Stimulated activated memory B cell treated with anti-CD40 and anti-IgM and Interleukin-4, amounts not matched to agents 10 μg/mL and 1 μg/mL and 100 μg/mL, for 72 hours (primary cell): Measurements from ENCODE around the gene DPM3.
"Not testable (repeated sequence)": the region's sequence is repeated elsewhere in the genome, so short reads cannot be mapped to it uniquely, and the experiment has no call there.

Source experiments
- ATAC-seq: fragments of 150-1000 bp; cut with Tn5 transposase; 2 replicates; pipeline ENCODE4 v1.10.0; 2021
- H3K27ac Mint-ChIP-seq: one replicate; pipeline ENCODE4 v1.8.0; 2022; ENCODE audit warnings: mild to moderate bottlenecking, mixed read lengths
- H3K27me3 Mint-ChIP-seq: one replicate; pipeline ENCODE4 v1.8.0; 2022; ENCODE audit warnings: mixed read lengths
- H3K36me3 Mint-ChIP-seq: one replicate; pipeline ENCODE4 v1.8.0; 2022; ENCODE audit warnings: mixed read lengths
- H3K4me1 Mint-ChIP-seq: one replicate; pipeline ENCODE4 v1.8.0; 2022; ENCODE audit warnings: mixed read lengths
- H3K4me3 Mint-ChIP-seq: one replicate; pipeline ENCODE4 v1.8.0; 2022; ENCODE audit warnings: mild to moderate bottlenecking, moderate library complexity, mixed read lengths
- H3K9me3 Mint-ChIP-seq: one replicate; pipeline ENCODE4 v1.8.0; 2022; ENCODE audit warnings: mixed read lengths

Gene DPM3

GRCh38 chr1:155139895-155140629 is at the start of gene DPM3:
DPM3 (minus strand) TSS chr1:155140531; CDS start chr1:155140240, 291 bp downstream.
- no peaks in the 10 kb centered on the region for H3K9me3 Mint-ChIP-seq
- H3K27me3 Mint-ChIP-seq = no peaks in the 10 kb centered on the region
- peak; percentile 85 for ATAC-seq
- peaks cover 31% of the 10 kb centered on the region for H3K4me1 Mint-ChIP-seq
- peak within 1 kb of the TSS; percentile 82 for H3K27ac Mint-ChIP-seq
- peaks cover 9% of the 10 kb centered on the region for H3K36me3 Mint-ChIP-seq
- peak within 1 kb of the TSS; percentile 92 for H3K4me3 Mint-ChIP-seq

- H3K4me3 Mint-ChIP-seq, H3K27ac Mint-ChIP-seq: not testable (repeated sequence)
These were observed 49.6 kb upstream of the DPM3 start for GRCh38 chr1:155189926-155190325.

GRCh38 chr1:155188268-155188667 is 47.9 kb upstream of the DPM3 start:
- Mint-ChIP-seq H3K36me3 (no peaks in the 10 kb centered on the region), H3K9me3 (no peaks in the 10 kb centered on the region)

More at GRCh38 chr1:155189926-155190325, 49.6 kb upstream of the DPM3 start:
- peaks cover 45% of the 10 kb centered on the region for H3K4me1 Mint-ChIP-seq
- not testable (repeated sequence) for H3K36me3 Mint-ChIP-seq, H3K9me3 Mint-ChIP-seq, H3K27me3 Mint-ChIP-seq, ATAC-seq

GRCh38 chr1:155187456-155187891 is 47.1 kb upstream of the DPM3 start:
- no peak for ATAC-seq
- H3K36me3 Mint-ChIP-seq = no peaks in the 10 kb centered on the region
- no peaks in the 10 kb centered on the region for H3K27me3 Mint-ChIP-seq
- H3K9me3 Mint-ChIP-seq = no peaks in the 10 kb centered on the region
- H3K27ac Mint-ChIP-seq = peak overlapping the region; percentile 91
- peaks cover 44% of the 10 kb centered on the region for H3K4me1 Mint-ChIP-seq
- H3K4me3 Mint-ChIP-seq = no peak overlapping the region

More at GRCh38 chr1:155188268-155188667, 47.9 kb upstream of the DPM3 start:
- Mint-ChIP-seq H3K4me1 (peaks cover 48% of the 10 kb centered on the region), H3K27me3 (no peaks in the 10 kb centered on the region), H3K27ac (peak overlapping the region; percentile 10), H3K4me3 (no peak overlapping the region)
- no peak for ATAC-seq

- no peaks in the 10 kb centered on the region for H3K27me3 Mint-ChIP-seq
- ATAC-seq = no peak
- no peaks in the 10 kb centered on the region for H3K36me3 Mint-ChIP-seq
- no peak overlapping the region for H3K4me3 Mint-ChIP-seq
- H3K4me1 Mint-ChIP-seq = peaks cover 42% of the 10 kb centered on the region
- peak overlapping the region; percentile 91 for H3K27ac Mint-ChIP-seq
- no peaks in the 10 kb centered on the region for H3K9me3 Mint-ChIP-seq
These were observed 46.6 kb upstream of the DPM3 start for GRCh38 chr1:155186794-155187455.

GRCh38 chr1:155186067-155186793 is 45.9 kb upstream of the DPM3 start:
- Mint-ChIP-seq H3K27ac (peak overlapping the region; percentile 91), H3K4me3 (no peak overlapping the region), H3K27me3 (no peaks in the 10 kb centered on the region), H3K36me3 (no peaks in the 10 kb centered on the region), H3K4me1 (peaks cover 42% of the 10 kb centered on the region), H3K9me3 (no peaks in the 10 kb centered on the region)
- no peak for ATAC-seq

GRCh38 chr1:155185783-155186066 is 45.4 kb upstream of the DPM3 start:
- peaks cover 42% of the 10 kb centered on the region for H3K4me1 Mint-ChIP-seq
- H3K9me3 Mint-ChIP-seq = no peaks in the 10 kb centered on the region
- H3K27me3 Mint-ChIP-seq = no peaks in the 10 kb centered on the region
- ATAC-seq = no peak
- no peaks in the 10 kb centered on the region for H3K36me3 Mint-ChIP-seq
- H3K27ac Mint-ChIP-seq = peak overlapping the region; percentile 91
- H3K4me3 Mint-ChIP-seq = peak overlapping the region; percentile 5

GRCh38 chr1:155184835-155185782 is 44.8 kb upstream of the DPM3 start:
- Mint-ChIP-seq H3K4me1 (peaks cover 42% of the 10 kb centered on the region), H3K4me3 (peak overlapping the region; percentile 5), H3K36me3 (no peaks in the 10 kb centered on the region), H3K27me3 (no peaks in the 10 kb centered on the region), H3K9me3 (no peaks in the 10 kb centered on the region), H3K27ac (peak overlapping the region; percentile 91)
- peak; percentile 96 for ATAC-seq

- peak overlapping the region; percentile 91 for H3K27ac Mint-ChIP-seq
- ATAC-seq = no peak
- peaks cover 42% of the 10 kb centered on the region for H3K4me1 Mint-ChIP-seq
- no peak overlapping the region for H3K4me3 Mint-ChIP-seq
- peaks cover 4% of the 10 kb centered on the region for H3K36me3 Mint-ChIP-seq
- H3K27me3 Mint-ChIP-seq = no peaks in the 10 kb centered on the region
- H3K9me3 Mint-ChIP-seq = no peaks in the 10 kb centered on the region
These were observed 44.0 kb upstream of the DPM3 start for GRCh38 chr1:155184351-155184811.

GRCh38 chr1:155183775-155184221 is 43.5 kb upstream of the DPM3 start:
- H3K27me3 Mint-ChIP-seq = no peaks in the 10 kb centered on the region
- peaks cover 42% of the 10 kb centered on the region for H3K4me1 Mint-ChIP-seq
- ATAC-seq = no peak
- H3K27ac Mint-ChIP-seq = peak overlapping the region; percentile 91
- peaks cover 10% of the 10 kb centered on the region for H3K36me3 Mint-ChIP-seq
- H3K4me3 Mint-ChIP-seq = no peak overlapping the region
- H3K9me3 Mint-ChIP-seq = no peaks in the 10 kb centered on the region

GRCh38 chr1:155182052-155182550 is 41.8 kb upstream of the DPM3 start:
- peaks cover 35% of the 10 kb centered on the region for H3K4me1 Mint-ChIP-seq
- ATAC-seq = no peak
- H3K9me3 Mint-ChIP-seq = no peaks in the 10 kb centered on the region
- H3K27me3 Mint-ChIP-seq = no peaks in the 10 kb centered on the region
- H3K27ac Mint-ChIP-seq = no peak overlapping the region
- peaks cover 13% of the 10 kb centered on the region for H3K36me3 Mint-ChIP-seq
- no peak overlapping the region for H3K4me3 Mint-ChIP-seq

GRCh38 chr1:155181371-155182051 is 41.2 kb upstream of the DPM3 start:
- Mint-ChIP-seq H3K9me3 (no peaks in the 10 kb centered on the region), H3K27ac (no peak overlapping the region), H3K4me1 (peaks cover 38% of the 10 kb centered on the region), H3K27me3 (no peaks in the 10 kb centered on the region), H3K4me3 (no peak overlapping the region), H3K36me3 (peaks cover 13% of the 10 kb centered on the region)
- no peak for ATAC-seq

- Mint-ChIP-seq H3K36me3 (peaks cover 13% of the 10 kb centered on the region), H3K4me3 (no peak overlapping the region), H3K9me3 (no peaks in the 10 kb centered on the region), H3K27me3 (no peaks in the 10 kb centered on the region), H3K4me1 (peaks cover 32% of the 10 kb centered on the region), H3K27ac (peak overlapping the region; percentile 11)
- ATAC-seq = no peak
These were observed 39.0 kb upstream of the DPM3 start for GRCh38 chr1:155179112-155180031.
